GM12873 (cell line): ENCODE data around the gene ARHGAP26.

Source experiments
- TF ChIP-seq, protein P1 (sequence below): IDR thresholded peaks from 2 replicates; pipeline ENCODE4 v1.5.1; 2012; ENCODE audit warnings: low read depth, mild to moderate bottlenecking, moderate library complexity, low read length, control low read depth; ENCODE audit not compliant: insufficient read depth; ENCODE audit errors: missing control alignments

ARHGAP26 gene

DNA sequence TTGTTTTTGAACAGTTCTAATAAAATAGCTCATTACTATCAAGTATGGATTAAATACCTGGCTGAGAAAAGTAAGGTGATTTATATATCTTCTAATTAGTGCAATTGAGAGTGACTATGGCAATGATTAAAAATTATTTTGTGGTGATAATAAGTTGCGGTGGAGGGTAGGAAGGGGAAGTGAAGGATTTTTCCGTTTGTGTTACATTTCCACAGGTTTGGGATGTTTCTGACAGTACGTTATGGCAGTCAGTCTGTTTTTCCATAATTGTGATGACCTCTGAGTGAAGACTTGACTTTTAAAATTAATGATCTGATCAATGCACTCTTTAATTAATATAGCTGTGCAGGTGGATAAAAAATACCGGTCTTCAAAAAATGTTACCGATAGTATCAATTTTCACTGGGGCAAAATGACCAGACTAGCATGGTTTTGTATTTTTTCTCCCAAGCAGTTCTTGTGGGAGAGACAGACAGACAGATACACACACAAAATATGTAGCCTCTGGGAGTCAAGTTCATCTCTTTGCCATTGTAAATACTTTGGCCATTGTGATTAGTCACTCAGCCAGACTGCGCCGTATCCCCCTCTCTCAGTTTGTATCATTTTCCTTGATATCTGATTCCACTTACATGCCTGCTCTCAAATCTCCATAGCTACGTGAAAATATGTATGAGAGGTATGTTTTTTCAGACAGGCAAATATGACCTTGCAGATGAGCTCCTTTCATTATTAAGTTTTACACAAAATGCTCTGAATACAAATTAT is 60.2 kb downstream of the ARHGAP26 start:
- TF ChIP-seq, protein P1, sequence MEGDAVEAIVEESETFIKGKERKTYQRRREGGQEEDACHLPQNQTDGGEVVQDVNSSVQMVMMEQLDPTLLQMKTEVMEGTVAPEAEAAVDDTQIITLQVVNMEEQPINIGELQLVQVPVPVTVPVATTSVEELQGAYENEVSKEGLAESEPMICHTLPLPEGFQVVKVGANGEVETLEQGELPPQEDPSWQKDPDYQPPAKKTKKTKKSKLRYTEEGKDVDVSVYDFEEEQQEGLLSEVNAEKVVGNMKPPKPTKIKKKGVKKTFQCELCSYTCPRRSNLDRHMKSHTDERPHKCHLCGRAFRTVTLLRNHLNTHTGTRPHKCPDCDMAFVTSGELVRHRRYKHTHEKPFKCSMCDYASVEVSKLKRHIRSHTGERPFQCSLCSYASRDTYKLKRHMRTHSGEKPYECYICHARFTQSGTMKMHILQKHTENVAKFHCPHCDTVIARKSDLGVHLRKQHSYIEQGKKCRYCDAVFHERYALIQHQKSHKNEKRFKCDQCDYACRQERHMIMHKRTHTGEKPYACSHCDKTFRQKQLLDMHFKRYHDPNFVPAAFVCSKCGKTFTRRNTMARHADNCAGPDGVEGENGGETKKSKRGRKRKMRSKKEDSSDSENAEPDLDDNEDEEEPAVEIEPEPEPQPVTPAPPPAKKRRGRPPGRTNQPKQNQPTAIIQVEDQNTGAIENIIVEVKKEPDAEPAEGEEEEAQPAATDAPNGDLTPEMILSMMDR: no peak

DNA sequence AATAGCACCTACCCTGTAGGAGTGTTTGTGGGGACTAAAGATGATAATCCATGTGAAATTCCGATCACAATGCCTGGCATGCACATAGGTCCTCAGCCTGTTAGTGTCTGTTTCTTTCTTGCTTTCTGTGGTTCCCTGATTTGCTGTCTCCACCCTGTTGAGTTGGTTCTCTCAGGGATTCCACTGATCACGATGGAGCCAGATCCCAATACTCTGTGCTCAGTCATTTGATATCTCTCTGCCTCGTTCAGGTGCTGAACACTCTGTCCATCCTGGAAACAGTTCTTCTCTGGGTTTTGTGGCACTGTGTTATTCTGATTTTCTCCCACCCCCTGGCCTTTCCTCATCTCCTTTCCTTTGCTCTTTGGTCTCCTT is 60.8 kb downstream of the ARHGAP26 start:
- TF ChIP-seq, protein P1: no peak

DNA sequence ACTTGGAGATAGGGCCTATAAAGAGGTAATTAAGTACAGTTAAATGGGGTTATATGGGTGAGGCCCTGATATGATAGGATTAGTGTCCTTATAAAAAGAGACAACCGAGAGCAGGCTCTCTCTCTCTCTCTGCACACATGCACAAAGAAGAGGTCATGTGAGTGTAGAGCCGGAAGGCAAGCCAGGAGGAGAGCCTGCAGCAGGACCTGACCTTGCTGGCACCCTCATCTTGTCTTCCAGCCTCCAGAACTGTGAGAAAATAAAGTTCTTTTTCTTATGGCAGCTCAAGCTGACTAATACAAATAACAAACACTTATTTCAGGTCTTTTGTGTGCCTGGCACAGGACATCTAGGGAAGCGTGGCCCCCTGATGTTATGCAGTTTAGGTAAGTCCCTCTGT is 62.1 kb downstream of the ARHGAP26 start:
- TF ChIP-seq, protein P1: no peak

DNA sequence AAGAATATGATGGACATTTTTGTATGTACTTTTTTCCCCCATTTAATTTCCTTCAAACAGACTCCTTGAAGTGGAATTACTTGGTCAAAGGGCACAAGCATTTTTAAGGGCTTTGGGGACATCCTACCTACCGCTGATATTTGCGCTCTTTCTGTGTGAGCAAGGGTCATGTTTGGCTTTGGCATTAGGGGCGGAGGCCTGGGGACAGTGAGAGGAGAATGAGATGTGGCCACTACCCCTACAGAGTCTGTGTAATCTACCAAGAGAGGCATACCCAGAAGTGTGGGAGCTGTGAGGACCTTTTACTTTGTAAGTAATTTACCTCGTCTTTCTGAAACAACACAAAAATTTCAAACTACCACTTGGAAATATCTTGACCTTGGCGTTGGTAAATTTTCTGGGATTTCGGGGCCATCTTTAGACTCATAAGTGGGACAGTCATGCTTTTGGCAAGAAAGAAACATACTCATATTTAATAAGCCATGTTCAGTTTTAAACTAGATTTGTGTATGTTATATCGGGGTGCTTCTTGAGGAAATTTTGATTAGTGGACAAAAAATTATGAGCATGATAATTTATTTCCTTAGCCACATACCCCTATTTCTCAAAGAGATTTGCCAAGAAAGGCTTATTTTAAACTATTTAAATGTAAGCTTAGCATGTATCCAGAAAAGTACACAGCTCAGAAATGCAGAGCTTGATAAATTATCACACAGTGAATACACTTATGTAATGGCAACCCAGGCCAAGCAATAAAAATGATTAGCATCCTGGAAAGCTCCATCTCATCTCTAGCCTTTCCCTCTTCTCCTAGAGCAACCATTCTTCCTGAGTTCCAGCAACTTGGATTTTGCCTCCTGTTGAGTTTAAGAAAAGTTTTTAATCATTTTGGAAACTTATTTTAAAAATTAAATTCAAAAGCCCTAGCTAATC is 63.6 kb downstream of the ARHGAP26 start:
- TF ChIP-seq, protein P1: no peak

DNA sequence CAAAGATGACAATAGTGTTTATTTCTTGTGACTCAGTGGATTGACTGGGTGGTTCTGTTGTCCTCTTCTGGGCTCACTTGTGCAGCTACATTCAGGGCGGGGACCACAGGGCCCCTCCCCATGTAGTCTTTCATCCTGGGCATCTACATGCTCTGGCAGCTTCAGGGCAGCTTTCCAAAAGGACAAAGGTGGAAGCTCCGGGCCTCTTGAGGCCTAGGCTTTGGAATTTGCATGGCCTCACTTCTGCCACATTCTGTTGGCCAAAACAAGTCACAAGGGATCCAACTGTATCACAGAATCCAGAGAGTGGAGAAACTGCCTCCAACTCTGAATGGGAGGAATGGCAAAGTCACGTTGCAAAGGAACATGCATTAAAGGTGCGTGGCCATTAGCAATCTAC is 64.3 kb downstream of the ARHGAP26 start:
- TF ChIP-seq, protein P1: no peak

DNA sequence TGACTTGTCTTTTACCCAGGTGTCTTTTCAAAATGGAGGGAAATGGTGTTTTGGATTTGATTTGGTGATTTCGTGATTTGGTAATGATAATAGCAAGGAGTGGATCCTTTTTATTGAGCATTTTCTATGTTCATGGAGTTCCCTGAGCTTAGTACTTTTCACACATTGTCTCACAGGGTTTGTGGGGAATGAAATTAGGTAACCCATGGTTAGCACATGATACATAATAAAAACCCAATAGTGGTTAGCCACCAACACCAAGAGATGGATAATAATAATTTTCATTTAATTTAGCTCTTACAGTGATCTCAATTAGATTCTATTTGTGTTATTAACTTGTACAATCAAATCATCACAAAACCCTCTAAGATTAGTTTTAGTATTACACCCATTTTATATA is 65.4 kb downstream of the ARHGAP26 start:
- TF ChIP-seq, protein P1: no peak

DNA sequence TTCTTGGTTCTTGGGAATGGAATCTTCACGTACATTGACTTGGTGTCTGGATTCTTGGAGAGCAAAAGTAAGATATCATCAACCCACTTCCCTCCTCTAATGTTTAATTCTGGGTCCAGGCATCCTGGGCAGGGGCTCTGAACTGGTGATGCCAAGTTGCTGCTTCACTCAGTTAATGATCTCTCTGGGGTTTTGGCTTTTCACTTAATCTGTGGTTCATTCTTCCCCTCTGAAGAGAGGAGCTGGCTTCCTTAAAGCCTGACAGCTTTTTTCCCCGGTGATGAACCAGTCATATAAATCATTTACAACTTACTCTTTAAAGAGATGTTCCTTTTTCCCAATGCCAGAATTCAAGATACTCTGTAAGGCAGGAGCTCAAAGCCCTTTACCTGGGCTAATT is 65.9 kb downstream of the ARHGAP26 start:
- TF ChIP-seq, protein P1: no peak
